Psoas muscle (tissue), 8 donors: ENCODE measurements around the gene ARHGEF10L. TPM values are rescaled to one million over a fixed set of nuclear protein-coding genes. Genes with fewer than 3 reads are reported as not detected.
A peak's percentile ranks its signal among the peaks of the same experiment; 100 is the strongest.

Experiments
- ATAC-seq, 4 donors: fragments of 200-7000 bp; cut with Tn5 transposase; one replicate each; pipeline ENCODE4 v1.9.1; 2020; ENCODE audit warnings: moderate library complexity in 3 of 4, mild to moderate bottlenecking in 2 of 4
- DNase-seq, 2 donors: peaks; one replicate each; pipeline ENCODE4 v3.0.0-alpha.2; 2020
- H3K27ac ChIP-seq: fragments of 200-600 bp; one replicate; pipeline ENCODE4 v1.8.0; 2022
- H3K27me3 ChIP-seq, 3 donors: fragments of 200-600 bp in 1 of 3; one replicate each; pipeline versions ENCODE4 v1.6.1 to v1.8.0; 2013 to 2022; ENCODE audit warnings: low read length in 2 of 3, mild to moderate bottlenecking in 2 of 3, moderate library complexity in 1 of 3; ENCODE audit not compliant: insufficient read depth in 3 of 3
- H3K36me3 ChIP-seq, 2 donors: fragments of 200-600 bp in 1 of 2; one replicate each; pipeline versions ENCODE4 v1.6.1 to v1.8.0; 2013 to 2022; ENCODE audit warnings: low read depth in 1 of 2, mild to moderate bottlenecking in 1 of 2, moderate library complexity in 1 of 2; ENCODE audit not compliant: insufficient read depth in 1 of 2
- H3K4me1 ChIP-seq: fragments of 200-600 bp; one replicate; pipeline ENCODE4 v1.8.0; 2022
- H3K4me3 ChIP-seq: fragments of 200-600 bp; one replicate; pipeline ENCODE4 v1.8.0; 2022; ENCODE audit warnings: mild to moderate bottlenecking
- H3K9me3 ChIP-seq: fragments of 200-600 bp; one replicate; pipeline ENCODE4 v1.8.0; 2022
- CTCF ChIP-seq: fragments of 200-600 bp; IDR thresholded peaks from one replicate; pipeline ENCODE4 v1.8.0; 2022; ENCODE audit warnings: antibody characterized with exemption
- WGBS, 3 donors: extraction: QIAGEN DNeasy Blood & Tissue Kit; methylation state at CpG; one replicate each; pipeline versions ENCODE4 v1.1.6 to v1.1.7; 2013; 5-methylcytosine and 5-hydroxymethylcytosine counted together
- intact Hi-C, 2 donors: fragments of 100-400 bp; cut with DNase I; formaldehyde crosslinking; loops; one replicate each; pipeline versions ENCODE4 v1.11.0 to v1.14.2; 2022
- polyA plus RNA-seq, 3 donors: library from polyadenylated mRNA; stranded (reverse); fragments of 200-250 nt; gene quantifications; one replicate each; pipeline ENCODE4 v1.2.3, GENCODE V29; 2013
- total RNA-seq, 4 donors: library from RNA; stranded (reverse); fragmentation: NEBNext Ultra II Directional in 2 of 4; extraction: Animal tissue kit (Norgen Biotek cat#: 25700) in 2 of 4; gene quantifications; one replicate each; pipeline versions ENCODE4 v1.2.1 to v1.2.4, GENCODE V29; 2021 to 2023
- donor health status: healthy with polysubstance abuse.
- donor health status: DM: no; HTN: no; CAD: no; lungs with moderate emphysema.
- donor health status: Bipolar disorder and iron deficiency.
- donor health status: healthy.
- donor health status: DM: yes; HTN: yes; CAD: no.
- donor health status: DM: no; HTN: no; CAD: no.
- donor health status: DM: no; HTN: no; CAD: no.
- donor health status: DM: yes; HTN: yes; CAD: no.

ARHGEF10L gene
- total and polyA plus RNA-seq, 7 donors: 18.8 to 108 (median 37.1) TPM

- no peak for TF ChIP-seq CTCF
- H3K27me3 ChIP-seq: no peaks in the 10 kb centered on the region
- WGBS, 3 donors: 36 to 58% (median 40%) methylated on average over 16 of the region's 16 CpGs
- H3K36me3 ChIP-seq: peaks cover 0 to 80% of the 10 kb centered on the region in 2 donors
- peak overlapping the region; percentile 15 for H3K4me3 ChIP-seq
- peak overlapping the region; percentile 77 for H3K27ac ChIP-seq
- H3K4me1 ChIP-seq: peaks cover 29% of the 10 kb centered on the region
- intact Hi-C loops: no loop called here
- no peaks in the 10 kb centered on the region for H3K9me3 ChIP-seq
- ATAC-seq: peak; percentile 77 to 82 (median 78)
- DNase-seq: peak; percentile 69 to 87
Measured at GRCh38 chr1:17630048-17630830, 90.7 kb downstream of the ARHGEF10L start.

GRCh38 chr1:17630986-17631385 is 91.5 kb downstream of the ARHGEF10L start:
- Histone ChIP-seq H3K27ac (peak overlapping the region; percentile 77), H3K4me1 (peaks cover 25% of the 10 kb centered on the region), H3K4me3 (no peak overlapping the region), H3K27me3 (no peaks in the 10 kb centered on the region), H3K9me3 (no peaks in the 10 kb centered on the region), H3K36me3 (peaks cover 0 to 82% of the 10 kb centered on the region in 2 donors)
- no peak for DNase-seq
- WGBS, 3 donors: 68 to 82% (median 70%) methylated on average over 6 of the region's 6 CpGs
- ATAC-seq: no peak
- intact Hi-C loops: no loop called here
- no peak for TF ChIP-seq CTCF

DNA sequence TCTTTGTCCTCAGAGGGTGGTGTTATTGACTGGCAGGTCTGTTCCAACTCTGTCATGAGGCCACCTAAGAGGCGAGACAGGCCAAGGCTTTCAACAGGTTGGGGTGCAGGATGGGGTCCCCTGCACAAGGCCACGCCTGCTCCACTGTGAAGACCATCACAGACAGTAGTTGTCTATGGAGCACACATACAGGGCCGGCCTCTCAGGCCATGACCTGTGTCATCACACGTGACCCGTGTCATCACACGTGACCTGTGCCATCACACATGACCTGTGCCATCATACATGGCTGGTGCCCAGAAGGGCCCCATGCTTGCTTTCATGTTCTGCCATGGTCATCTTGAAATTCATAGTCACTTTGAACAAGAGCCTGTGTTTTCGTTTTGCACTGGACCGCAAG is 91.9 kb downstream of the ARHGEF10L start:
- ATAC-seq (peak in 2 of 4 donors; percentile 16 to 23), DNase-seq (peak in 1 of 2 donors; percentile 62)
- Histone ChIP-seq H3K27ac (peak overlapping the region; percentile 77), H3K27me3 (no peaks in the 10 kb centered on the region), H3K36me3 (peaks cover 0 to 82% of the 10 kb centered on the region in 2 donors), H3K9me3 (no peaks in the 10 kb centered on the region), H3K4me1 (peaks cover 25% of the 10 kb centered on the region), H3K4me3 (no peak overlapping the region)
- intact Hi-C loops: no loop called here
- no peak for TF ChIP-seq CTCF
- 81 to 91% (median 84%) methylated on average over 8 of the region's 8 CpGs for WGBS, 3 donors

- Histone ChIP-seq H3K4me1 (peaks cover 25% of the 10 kb centered on the region), H3K36me3 (peaks cover 0 to 82% of the 10 kb centered on the region in 2 donors), H3K4me3 (no peak overlapping the region), H3K9me3 (no peaks in the 10 kb centered on the region), H3K27me3 (no peaks in the 10 kb centered on the region), H3K27ac (no peak overlapping the region)
- peak in 1 of 2 donors; percentile 64 for DNase-seq
- WGBS, 3 donors: 61 to 74% (median 66%) methylated on average over 19 of the region's 19 CpGs
- intact Hi-C loops: no loop called here
- ATAC-seq: no peak
- TF ChIP-seq CTCF: no peak
Measured at GRCh38 chr1:17632106-17632505, 92.6 kb downstream of the ARHGEF10L start.
